GM12878 (cell line): Measurements from ENCODE around the gene KCNA3. TPM values are rescaled to one million over a fixed set of nuclear protein-coding genes. Genes with fewer than 3 reads are reported as not detected.

Source experiments
- ATAC-seq: fragments of 200-7000 bp; cut with Tn5 transposase; 3 replicates; pipeline ENCODE4 v1.9.1; 2020; ENCODE audit warnings: mild to moderate bottlenecking, moderate library complexity
- BruUV-seq: library from RNA; stranded (reverse); fragments of 400-500 nt; replicated peaks from 2 replicates; lab custom pipeline; 2021; lab: Mats Ljungman, UMichigan
- CTCF ChIA-PET: fragments of 300-600 bp; sonication (Branson Sonifier 250); formaldehyde crosslinking; extraction: SDS; loops from one replicate; lab custom pipeline; 2021; ENCODE audit warnings: inconsistent platforms; lab: Yijun Ruan, JAX
- POLR2A ChIA-PET: fragments of 350-600 bp; formaldehyde crosslinking; extraction: SDS; loops from one replicate; lab custom pipeline; 2021; ENCODE audit warnings: inconsistent platforms; lab: Charles Lee
- RAD21 ChIA-PET: fragments of 300-600 bp; sonication (Branson Sonifier 250); formaldehyde crosslinking; loops from one replicate; lab custom pipeline; 2023; ENCODE audit warnings: antibody characterized with exemption; ENCODE audit not compliant: unreplicated experiment; lab: Charles Lee
- SMC1A ChIA-PET: fragments of 300-600 bp; sonication (Branson Sonifier 250); formaldehyde crosslinking; loops from one replicate; lab custom pipeline; 2023; ENCODE audit not compliant: unreplicated experiment, uncharacterized antibody; lab: Charles Lee
- DNase-seq: peaks from one replicate; pipeline ENCODE4 v3.0.0-alpha.2; 2011; ENCODE audit warnings: low read depth, low spot score
- FAIRE-seq: peaks from 3 replicates; lab custom pipeline; 2011; peaks lifted over from hg19 to GRCh38; lab: Jason Lieb, UNC
- H2AFZ ChIP-seq: 2 replicates; pipeline ENCODE4 v1.6.0; 2011; ENCODE audit warnings: low read depth, low read length, control low read depth; ENCODE audit not compliant: control insufficient read depth
- H3K27ac ChIP-seq: 2 replicates; pipeline ENCODE4 v1.5.1; 2011; ENCODE audit warnings: control low read depth; ENCODE audit not compliant: control insufficient read depth, insufficient read depth
- H3K27me3 ChIP-seq, 2 experiments: replicated peaks in 1 of 2; 2 replicates each; pipeline versions ENCODE4 v1.6.0 to v1.6.1; 2011; ENCODE audit warnings: low read length in 1 of 2; ENCODE audit not compliant: control insufficient read depth in 2 of 2, insufficient read depth in 2 of 2
- H3K36me3 ChIP-seq, 2 experiments: 2 replicates each; pipeline ENCODE4 v1.5.1; 2011; ENCODE audit warnings: low read length in 1 of 2; ENCODE audit not compliant: control insufficient read depth in 2 of 2, insufficient read depth in 2 of 2
- H3K4me1 ChIP-seq: 2 replicates; pipeline ENCODE4 v1.6.1; 2011; ENCODE audit warnings: mild to moderate bottlenecking, low read length, moderate library complexity, mixed read lengths; ENCODE audit not compliant: control insufficient read depth, insufficient read depth
- H3K4me2 ChIP-seq: 2 replicates; pipeline ENCODE4 v1.6.0; 2011; ENCODE audit warnings: control low read depth; ENCODE audit not compliant: control insufficient read depth, insufficient read depth
- H3K4me3 ChIP-seq: fragments of 200-600 bp; sonication (generic); 2 replicates; pipeline ENCODE4 v1.5.1; 2016
- H3K79me2 ChIP-seq: 2 replicates; pipeline ENCODE4 v1.6.0; 2011; ENCODE audit warnings: low read length; ENCODE audit not compliant: control insufficient read depth, insufficient read depth
- H3K9ac ChIP-seq: 2 replicates; pipeline ENCODE4 v1.8.0; 2011; ENCODE audit warnings: low read length, control low read depth, mixed read lengths; ENCODE audit not compliant: control insufficient read depth, insufficient read depth
- H3K9me3 ChIP-seq: replicated peaks from 3 replicates; pipeline ENCODE4 v1.5.1; 2011; ENCODE audit warnings: mild to moderate bottlenecking, low read length; ENCODE audit not compliant: control insufficient read depth, insufficient read depth
- H4K20me1 ChIP-seq: 2 replicates; pipeline ENCODE4 v1.6.0; 2011; ENCODE audit not compliant: control insufficient read depth, insufficient read depth
- ATF7 ChIP-seq: fragments of 450-650 bp; IDR thresholded peaks from 2 replicates; pipeline ENCODE4 v1.6.1; 2016; ENCODE audit warnings: low read depth, mild to moderate bottlenecking
- CBX3 ChIP-seq: fragments of 200-600 bp; sonication (generic); IDR thresholded peaks from 2 replicates; pipeline ENCODE4 v1.6.1; 2016; ENCODE audit warnings: low read depth, borderline replicate concordance
- CBX5 ChIP-seq: sonication (generic); IDR thresholded peaks from 2 replicates; pipeline ENCODE4 v1.6.1; 2016; ENCODE audit warnings: low read depth, moderate library complexity, mild to moderate bottlenecking, inconsistent platforms
- CREB1 ChIP-seq: IDR thresholded peaks from 2 replicates; pipeline ENCODE4 v1.6.1; 2012; ENCODE audit warnings: low read depth, mild to moderate bottlenecking, inconsistent platforms
- EGR1 ChIP-seq, 2 experiments: IDR thresholded peaks; 1 replicate in 1 of 2; 2 replicates in 1 of 2; pipeline ENCODE4 v1.6.1; 2011 to 2012; ENCODE audit warnings: low read depth in 2 of 2, low read length in 2 of 2, borderline replicate concordance in 1 of 2, mild to moderate bottlenecking in 1 of 2, moderate library complexity in 1 of 2
- FOXM1 ChIP-seq: IDR thresholded peaks from 2 replicates; pipeline ENCODE4 v1.6.1; 2012; ENCODE audit warnings: low read depth, mild to moderate bottlenecking, inconsistent platforms, low read length, moderate library complexity
- GABPA ChIP-seq: IDR thresholded peaks from 2 replicates; pipeline ENCODE4 v1.6.1; 2014; ENCODE audit warnings: antibody characterized with exemption, low read depth, mild to moderate bottlenecking, inconsistent platforms
- IKZF2 ChIP-seq, 2 experiments: fragments of 450-650 bp; IDR thresholded peaks; 2 replicates each; pipeline ENCODE4 v1.6.1; 2017; ENCODE audit warnings: mild to moderate bottlenecking in 2 of 2, moderate library complexity in 2 of 2
- IRF4 ChIP-seq: IDR thresholded peaks from 2 replicates; pipeline ENCODE4 v1.6.1; 2011; ENCODE audit warnings: low read depth, low read length
- JUNB ChIP-seq: IDR thresholded peaks from 2 replicates; pipeline ENCODE4 v1.6.1; 2016; ENCODE audit warnings: antibody characterized with exemption, mild to moderate bottlenecking
- MEF2A ChIP-seq: IDR thresholded peaks from 2 replicates; pipeline ENCODE4 v1.6.1; 2011; ENCODE audit warnings: low read depth, mild to moderate bottlenecking, low read length, moderate library complexity; ENCODE audit not compliant: insufficient read depth
- MTA3 ChIP-seq: IDR thresholded peaks from 2 replicates; pipeline ENCODE4 v1.6.1; 2012; ENCODE audit warnings: low read length, inconsistent platforms, borderline replicate concordance
- MXI1 ChIP-seq: fragments of 150-350 bp; IDR thresholded peaks from 2 replicates; pipeline ENCODE4 v1.6.1; 2011; ENCODE audit warnings: low read depth, mild to moderate bottlenecking, inconsistent platforms, low read length, improper control_type of control experiment
- MYB ChIP-seq: fragments of 150-350 bp; IDR thresholded peaks from 2 replicates; pipeline ENCODE4 v1.6.1; 2014; ENCODE audit warnings: mild to moderate bottlenecking, low read depth, low read length, borderline replicate concordance
- NFIC ChIP-seq: IDR thresholded peaks from 2 replicates; pipeline ENCODE4 v1.6.1; 2012; ENCODE audit warnings: low read depth, mild to moderate bottlenecking, inconsistent platforms, low read length, moderate library complexity
- RUNX3 ChIP-seq: IDR thresholded peaks from 2 replicates; pipeline ENCODE4 v1.6.1; 2012; ENCODE audit warnings: low read length, inconsistent platforms
- SPI1 ChIP-seq: IDR thresholded peaks from 2 replicates; pipeline ENCODE4 v1.6.1; 2011; ENCODE audit warnings: low read depth, mild to moderate bottlenecking, low read length, moderate library complexity, borderline replicate concordance; ENCODE audit not compliant: insufficient read depth
- SUPT20H ChIP-seq: IDR thresholded peaks from 2 replicates; pipeline ENCODE4 v1.6.1; 2011; ENCODE audit warnings: low read depth, mild to moderate bottlenecking, low read length, moderate library complexity, borderline replicate concordance; ENCODE audit not compliant: control insufficient read depth
- YY1 ChIP-seq: IDR thresholded peaks from 2 replicates; pipeline ENCODE4 v1.6.1; 2011; ENCODE audit warnings: low read depth, mild to moderate bottlenecking, low read length
- ZNF24 ChIP-seq: fragments of 450-650 bp; IDR thresholded peaks from 2 replicates; pipeline ENCODE4 v1.6.1; 2017; ENCODE audit warnings: antibody characterized with exemption, mild to moderate bottlenecking
- ZNF384 ChIP-seq: IDR thresholded peaks from 2 replicates; pipeline ENCODE4 v1.6.1; 2012; ENCODE audit warnings: low read depth, mild to moderate bottlenecking, low read length, improper control_type of control experiment, borderline replicate concordance
- WGBS: methylation state at CpG from one replicate; pipeline ENCODE4 v1.1.6; 2016; ENCODE audit warnings: low lambda C conversion rate; ENCODE audit not compliant: insufficient replicate concordance, insufficient coverage; ENCODE audit errors: missing lambda C conversion rate; 5-methylcytosine and 5-hydroxymethylcytosine counted together
- in situ Hi-C: fragments of 300-500 bp; cut with MboI; formaldehyde crosslinking; loops from 9 replicates; pipeline ENCODE4 v1.14.3; 2018; ENCODE audit warnings: mixed read lengths
- intact Hi-C: fragments of 100-400 bp; cut with micrococcal nuclease; formaldehyde crosslinking; loops from one replicate; pipeline ENCODE4 v1.14.2; 2022; ENCODE audit not compliant: unreplicated experiment
- polyA plus RNA-seq, 11 experiments: library from polyadenylated mRNA; depleted of rRNA in 4 of 11; unstranded in 6 of 11; stranded (reverse) in 5 of 11; fragments of >200 nt; fragmentation: Nextera tagmentation in 4 of 11; fragmentation: Illumina TruSeq in 1 of 11; extraction: Ambion mirVana in 4 of 11; extraction: Trizol in 1 of 11; gene quantifications; 1 replicate in 1 of 11; 2 replicates in 10 of 11; pipeline versions ENCODE4 v1.2.1 to v1.2.3, GENCODE V29; 2011 to 2016; ENCODE audit warnings: inconsistent platforms in 2 of 11, missing spikeins in 2 of 11, low read depth in 1 of 11
- total RNA-seq, 4 experiments: library from RNA; depleted of rRNA in 3 of 4; stranded (reverse); fragments of >200 nt in 3 of 4; fragmentation: Illumina TruSeq in 1 of 4; extraction: Trizol in 1 of 4; gene quantifications; 2 replicates each; pipeline versions ENCODE4 v1.2.1 to v1.2.3, GENCODE V29; 2013 to 2021
- TF ChIP-seq, protein P1 (sequence below): fragments of 450-650 bp; IDR thresholded peaks from 2 replicates; pipeline ENCODE4 v1.6.1; 2016; ENCODE audit warnings: mild to moderate bottlenecking
- TF ChIP-seq, protein P2 (sequence below): IDR thresholded peaks from 2 replicates; pipeline ENCODE4 v1.6.1; 2012; ENCODE audit warnings: low read depth, low read length, improper control_type of control experiment

Gene KCNA3
- total and polyA plus RNA-seq, 10 of the 15 experiments (the other 5 are each of a cell fraction or from before 2014, with no cell fraction given) = 0.10 to 3.3 (median 1.7) TPM

DNA sequence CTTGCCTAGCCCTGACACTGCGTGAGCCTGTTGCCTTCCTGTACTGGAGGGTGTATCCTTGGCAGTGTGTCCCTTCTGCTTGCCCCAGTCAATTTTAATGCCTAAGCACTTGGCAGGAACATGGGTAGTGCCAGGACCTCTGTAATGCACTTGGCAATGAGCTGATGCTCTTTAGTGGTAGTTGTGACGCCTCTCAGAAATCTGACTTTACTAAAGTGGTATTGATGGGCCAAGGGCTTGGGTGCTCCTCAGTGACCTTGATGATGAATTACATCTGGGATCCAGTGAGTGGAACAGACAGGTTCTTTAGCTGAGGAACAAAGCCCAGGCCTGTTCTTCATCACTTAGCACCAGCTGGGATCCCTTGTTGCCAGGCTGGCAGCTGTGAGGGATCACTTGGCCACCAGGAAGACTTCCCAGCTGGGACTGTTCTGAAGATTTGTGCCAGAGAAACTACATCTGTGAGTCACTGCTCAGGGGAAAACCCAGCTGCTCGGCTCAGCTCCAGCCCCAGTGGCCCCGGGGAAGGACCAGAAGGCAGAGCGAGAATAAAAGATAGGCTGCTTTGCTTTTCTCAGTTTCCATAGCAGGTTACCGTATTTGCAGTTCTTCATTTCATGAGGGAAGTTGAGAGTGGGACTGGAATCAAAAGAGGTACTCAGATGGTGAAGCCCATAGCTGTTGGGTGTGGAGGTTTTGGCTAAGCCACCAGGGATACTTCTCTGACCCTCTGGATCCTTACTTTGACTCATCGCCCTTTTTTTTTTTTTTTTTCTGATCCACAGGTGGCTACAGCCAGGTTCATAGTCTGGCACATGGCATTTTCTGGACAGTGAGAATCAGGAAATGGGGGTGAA, 40.1 kb downstream of the KCNA3 start:
- ChIA-PET CTCF (interaction anchor here (0.8 to 6.8 kb wide), 12 partner anchors 12 to 396 kb away, joined by 3 to 86 read pairs (median 4); partner anchors contain the start of gene KCNA3), POLR2A (interaction anchor here (1.0 to 2.7 kb wide), 3 partner anchors 10 to 131 kb away, joined by 3 to 23 read pairs (median 5); no protein-coding TSS in a partner anchor), RAD21 (interaction anchor here (0.8 to 6.4 kb wide), 10 partner anchors 11 to 130 kb away, joined by 3 to 82 read pairs (median 8); no protein-coding TSS in a partner anchor), SMC1A (interaction anchor here (0.6 to 11.2 kb wide), 17 partner anchors 14 to 241 kb away, joined by 3 to 144 read pairs (median 3); no protein-coding TSS in a partner anchor)
- peak; percentile 84 for ATAC-seq
- Histone ChIP-seq H3K4me2 (peak overlapping the region; percentile 80), H2AFZ (no peak overlapping the region), H3K27me3 (no peaks in the 10 kb centered on the region), H3K9ac (peak overlapping the region; percentile 36; the same call in 1 of the 2 replicates), H3K4me1 (peaks cover 73% of the 10 kb centered on the region), H3K36me3 (no peaks in the 10 kb centered on the region), H3K79me2 (no peaks in the 10 kb centered on the region), H3K27ac (peak overlapping the region; percentile 87), H3K4me3 (no peak overlapping the region), H3K9me3 (no peaks in the 10 kb centered on the region; the same call in 2 of the 3 replicates), H4K20me1 (no peaks in the 10 kb centered on the region)
- DNase-seq = peak; percentile 90
- intact Hi-C loops = loop anchor here (2.0 to 10.0 kb wide), 4 partner anchors 38 to 590 kb away; partner anchors contain the start of genes CD53 and CHI3L2
- WGBS = 11% methylated on average over 7 of the region's 7 CpGs
- peak; percentile 75 for FAIRE-seq
- in situ Hi-C loops = no loop called here
- BruUV-seq = no TSS peak
- TF ChIP-seq JUNB (peak; percentile 57; the same call in 1 of the 2 replicates), YY1 (peak; percentile 57; the same call in 1 of the 2 replicates), NFIC (peak; percentile 75; the same call in 1 of the 2 replicates), SPI1 (peak; percentile 74; the same call in 1 of the 2 replicates), EGR1 (IDR thresholded peaks at IDR 0.05; ENCODE audit: borderline replicate concordance in 1 of 2, low read depth in 2 of 2, low read length in 2 of 2) (0 out of 3 replicates have a peak, but pooled peaks of 1 of the 2 experiments have one; percentile 2), CBX5 (no peak), MEF2A (peak; percentile 65; the same call in 1 of the 2 replicates), IRF4 (peak; percentile 38; the same call in 1 of the 2 replicates), MXI1 (peak; percentile 21; the same call in 1 of the 2 replicates), ATF7 (peak; percentile 54), MTA3 (peak; percentile 84; the same call in 1 of the 2 replicates), ZNF24 (peak; percentile 78), IKZF2 (IDR thresholded peaks at IDR 0.05) (peak; percentile 92 to 93), CBX3 (no peak), ZNF384 (0 out of 2 replicates have a peak, but pooled peaks have one; percentile 44), FOXM1 (peak; percentile 75; the same call in 1 of the 2 replicates), GABPA (0 out of 2 replicates have a peak, but pooled peaks have one; percentile 14), CREB1 (peak; percentile 22; the same call in 1 of the 2 replicates), RUNX3 (peak; percentile 48), SUPT20H (no peak), MYB (no peak)
- TF ChIP-seq, protein P1, sequence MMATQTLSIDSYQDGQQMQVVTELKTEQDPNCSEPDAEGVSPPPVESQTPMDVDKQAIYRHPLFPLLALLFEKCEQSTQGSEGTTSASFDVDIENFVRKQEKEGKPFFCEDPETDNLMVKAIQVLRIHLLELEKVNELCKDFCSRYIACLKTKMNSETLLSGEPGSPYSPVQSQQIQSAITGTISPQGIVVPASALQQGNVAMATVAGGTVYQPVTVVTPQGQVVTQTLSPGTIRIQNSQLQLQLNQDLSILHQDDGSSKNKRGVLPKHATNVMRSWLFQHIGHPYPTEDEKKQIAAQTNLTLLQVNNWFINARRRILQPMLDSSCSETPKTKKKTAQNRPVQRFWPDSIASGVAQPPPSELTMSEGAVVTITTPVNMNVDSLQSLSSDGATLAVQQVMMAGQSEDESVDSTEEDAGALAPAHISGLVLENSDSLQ = no peak
- TF ChIP-seq, protein P2, sequence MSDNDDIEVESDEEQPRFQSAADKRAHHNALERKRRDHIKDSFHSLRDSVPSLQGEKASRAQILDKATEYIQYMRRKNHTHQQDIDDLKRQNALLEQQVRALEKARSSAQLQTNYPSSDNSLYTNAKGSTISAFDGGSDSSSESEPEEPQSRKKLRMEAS = no peak
